ENCODE results near the gene RPS26. TPM values are rescaled to one million over a fixed set of nuclear protein-coding genes. Genes with fewer than 3 reads are reported as not detected.

RPS26 gene
- total and polyA plus RNA-seq, 9 of the 15 experiments (the other 6 are each of a cell fraction or from before 2014, with no cell fraction given) = 70.2 to 1,589 (median 852) TPM

GRCh38 chr12:55996715-55997534, 44.8 kb upstream of the RPS26 start, which contains the start of gene SUOX:
Gene SUOX, plus strand, starts transcription at chr12:55997276. Its CDS starts 4,946 bp downstream, at chr12:56002222.
- peaks cover 33% of the 10 kb centered on the region; the same call in 2 of the 3 replicates for H3K36me3 ChIP-seq (ENCODE audit: control insufficient read depth, insufficient read depth, low read length)
- peak; percentile 100 for FAIRE-seq
- H2AFZ ChIP-seq (ENCODE audit: low read depth, low read length) = peak within 1 kb of the TSS; percentile 84
- peak within 1 kb of the TSS; percentile 60 for H3K4me3 ChIP-seq
- ChIA-PET POLR2A (interaction anchor here (0.5 to 5.1 kb wide), 18 partner anchors 10 to 281 kb away, joined by 3 to 31 read pairs (median 4); partner anchors contain the start of genes BLOC1S1, IKZF4, MYL6 and ORMDL2), CTCF (ENCODE audit: low intra/inter-chr PET ratio) (interaction anchor here (1.0 to 3.7 kb wide), 4 partner anchors 32 to 192 kb away, joined by 3 to 35 read pairs (median 12); partner anchors contain the start of genes RPS26 and SMARCC2)
- peak within 1 kb of the TSS; percentile 77 for H3K27ac ChIP-seq (ENCODE audit: extremely low read depth, low read depth, low read length)
- ATAC-seq = peak; percentile 100
- WGBS (ENCODE audit: insufficient coverage, low coverage, missing lambda C conversion rate) = 1% methylated on average over 27 of the region's 27 CpGs
- no peaks in the 10 kb centered on the region for H3K9me1 ChIP-seq (ENCODE audit: control insufficient read depth, insufficient read depth, low read length)
- DNase-seq (ENCODE audit: extremely low read depth in 1 of 4, low spot score in 3 of 4) = peak; percentile 98 to 99 (median 99)
- peak within 1 kb of the TSS; percentile 100 for H3K4me2 ChIP-seq (ENCODE audit: insufficient read depth, low read length)
- no peaks in the 10 kb centered on the region for H4K20me1 ChIP-seq (replicated peaks; ENCODE audit: control insufficient read depth, insufficient read depth, low read length)
- H3K4me1 ChIP-seq (replicated peaks in 1 of 2; ENCODE audit: control insufficient read depth in 2 of 2, insufficient read depth in 2 of 2, low read length in 2 of 2) = peaks cover 3 to 19% of the 10 kb centered on the region in 2 experiments; a peak in 4 of 5 replicates
- H3K9ac ChIP-seq (ENCODE audit: insufficient read depth in 1 of 2, low read depth in 2 of 2, low read length in 2 of 2) = peak within 1 kb of the TSS; percentile 83 to 94
- no peaks in the 10 kb centered on the region for H3K9me3 ChIP-seq (replicated peaks; ENCODE audit: control insufficient read depth, insufficient read depth, low read depth, low read length)
- intact Hi-C loops (cut with micrococcal nuclease) = loop anchor here (1.0 kb wide), 3 partner anchors 24 to 44 kb away; partner anchors contain the start of genes IKZF4 and RPS26
- H3K79me2 ChIP-seq (ENCODE audit: control insufficient read depth, insufficient read depth, low read length) = peaks cover 19% of the 10 kb centered on the region
- TSS peak; percentile 95 for BruUV-seq (replicated peaks)
- H3K27me3 ChIP-seq (ENCODE audit: control insufficient read depth in 2 of 2, insufficient read depth in 2 of 2, low read length in 2 of 2) = no peaks in the 10 kb centered on the region
- in situ Hi-C loops (cut with MboI) = loop anchor here (5.0 kb wide), 1 partner anchor 35 kb away; no protein-coding TSS in a partner anchor
- no peak for TF ChIP-seq RERE (CRISPR knock-in tag; IDR thresholded peaks at IDR 0.05; ENCODE audit: borderline replicate concordance)
- TF ChIP-seq SIRT6 (IDR thresholded peaks at IDR 0.05; ENCODE audit: low read depth, low read length) = no peak
- peak; percentile 83 for TF ChIP-seq CHD1 (IDR thresholded peaks at IDR 0.05; ENCODE audit: low read length)
- TF ChIP-seq ZNF436 (CRISPR knock-in tag; IDR thresholded peaks at IDR 0.05) = 0 out of 2 replicates have a peak, but pooled peaks have one; percentile 23
- TF ChIP-seq TGIF2 (CRISPR knock-in tag; IDR thresholded peaks at IDR 0.05) = no peak
- peak; percentile 61; the same call in 1 of the 2 replicates for TF ChIP-seq STAT5A (IDR thresholded peaks at IDR 0.05; ENCODE audit: borderline replicate concordance, low read length)
- peak; percentile 43; the same call in 1 of the 2 replicates for TF ChIP-seq NR2C2 (CRISPR knock-in tag; IDR thresholded peaks at IDR 0.05)
- peak; percentile 93 for TF ChIP-seq NR2C2 (tag; IDR thresholded peaks at IDR 0.05)
- TF ChIP-seq RBM25 (IDR thresholded peaks at IDR 0.05; ENCODE audit: low read depth, low read length, severe bottlenecking) = peak; percentile 32
- no peak for TF ChIP-seq MCM3 (IDR thresholded peaks at IDR 0.05)
- no peak for TF ChIP-seq GTF2E2 (tag; IDR thresholded peaks at IDR 0.05)
- 0 out of 2 replicates have a peak, but pooled peaks have one; percentile 59 for TF ChIP-seq RHOXF2B (CRISPR knock-in tag; conservative IDR thresholded peaks at IDR 0.05)
- no peak for TF ChIP-seq HEY1 (CRISPR knock-in tag; IDR thresholded peaks at IDR 0.05; ENCODE audit: borderline replicate concordance)
- TF ChIP-seq TEAD1 (CRISPR knock-in tag; IDR thresholded peaks at IDR 0.05) = 0 out of 4 replicates have a peak, but pooled peaks of 1 of the 2 experiments have one; percentile 22
- peak; percentile 83 for TF ChIP-seq POLR2G (IDR thresholded peaks at IDR 0.05; ENCODE audit: low read depth, low read length)
- TF ChIP-seq FOS (IDR thresholded peaks at IDR 0.05; ENCODE audit: extremely low read depth, insufficient read length) = peak; percentile 65
